RWPE1 (cell line): ENCODE measurements around the gene TTC34.

ENCODE experiments used
- CTCF ChIA-PET: fragments of 350-600 bp; sonication (Branson Sonifier 250); formaldehyde crosslinking; extraction: SDS; loops from one replicate; lab custom pipeline; 2021; lab: Yijun Ruan, JAX
- POLR2A ChIA-PET: fragments of 400-600 bp; formaldehyde crosslinking; extraction: SDS; loops from one replicate; lab custom pipeline; 2020; ENCODE audit warnings: antibody characterized with exemption; ENCODE audit not compliant: low non-redundant PET; lab: Yijun Ruan, JAX
- DNase-seq: peaks from one replicate; pipeline ENCODE4 v3.0.0; 2012; ENCODE audit warnings: low spot score
- H3K27ac ChIP-seq: fragments of 450-650 bp; 2 replicates; pipeline ENCODE4 v1.5.1; 2017
- TF ChIP-seq, protein P1 (sequence below): fragments of 450-650 bp; conservative IDR thresholded peaks from 2 replicates; pipeline ENCODE4 v1.5.1; 2017; ENCODE audit warnings: low read depth, mild to moderate bottlenecking

Gene TTC34

GRCh38 chr1:2808831-2809605 is 7.5 kb upstream of the TTC34 start:
- no peak for DNase-seq
- TF ChIP-seq, protein P1, sequence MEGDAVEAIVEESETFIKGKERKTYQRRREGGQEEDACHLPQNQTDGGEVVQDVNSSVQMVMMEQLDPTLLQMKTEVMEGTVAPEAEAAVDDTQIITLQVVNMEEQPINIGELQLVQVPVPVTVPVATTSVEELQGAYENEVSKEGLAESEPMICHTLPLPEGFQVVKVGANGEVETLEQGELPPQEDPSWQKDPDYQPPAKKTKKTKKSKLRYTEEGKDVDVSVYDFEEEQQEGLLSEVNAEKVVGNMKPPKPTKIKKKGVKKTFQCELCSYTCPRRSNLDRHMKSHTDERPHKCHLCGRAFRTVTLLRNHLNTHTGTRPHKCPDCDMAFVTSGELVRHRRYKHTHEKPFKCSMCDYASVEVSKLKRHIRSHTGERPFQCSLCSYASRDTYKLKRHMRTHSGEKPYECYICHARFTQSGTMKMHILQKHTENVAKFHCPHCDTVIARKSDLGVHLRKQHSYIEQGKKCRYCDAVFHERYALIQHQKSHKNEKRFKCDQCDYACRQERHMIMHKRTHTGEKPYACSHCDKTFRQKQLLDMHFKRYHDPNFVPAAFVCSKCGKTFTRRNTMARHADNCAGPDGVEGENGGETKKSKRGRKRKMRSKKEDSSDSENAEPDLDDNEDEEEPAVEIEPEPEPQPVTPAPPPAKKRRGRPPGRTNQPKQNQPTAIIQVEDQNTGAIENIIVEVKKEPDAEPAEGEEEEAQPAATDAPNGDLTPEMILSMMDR = no peak
- no peak overlapping the region for H3K27ac ChIP-seq
- POLR2A ChIA-PET = no interaction called here
- CTCF ChIA-PET = no interaction called here

DNA sequence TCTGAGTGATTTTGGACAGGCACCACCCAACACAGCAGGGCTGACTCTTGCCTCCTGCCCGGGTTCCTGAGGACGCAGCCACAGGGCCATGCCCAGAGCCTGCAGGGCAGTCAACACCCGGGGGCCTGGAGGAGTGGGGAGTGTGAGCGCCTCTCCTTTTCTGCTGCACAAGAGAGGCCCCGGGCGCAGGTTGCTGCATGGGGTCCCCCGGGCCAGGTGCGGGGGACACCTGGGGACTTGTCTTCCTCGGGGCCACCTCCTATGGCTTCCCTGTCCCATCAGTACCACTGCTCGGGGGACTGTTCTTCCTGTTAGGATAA is 6.9 kb upstream of the TTC34 start:
- TF ChIP-seq, protein P1 = no peak
- H3K27ac ChIP-seq = no peak overlapping the region
- ChIA-PET CTCF (no interaction called here), POLR2A (no interaction called here)
- DNase-seq = no peak

- no peak overlapping the region for H3K27ac ChIP-seq
- TF ChIP-seq, protein P1 = no peak
- ChIA-PET POLR2A (no interaction called here), CTCF (no interaction called here)
- DNase-seq = no peak
These were observed 6.3 kb upstream of the TTC34 start for GRCh38 chr1:2807678-2808385.

DNA sequence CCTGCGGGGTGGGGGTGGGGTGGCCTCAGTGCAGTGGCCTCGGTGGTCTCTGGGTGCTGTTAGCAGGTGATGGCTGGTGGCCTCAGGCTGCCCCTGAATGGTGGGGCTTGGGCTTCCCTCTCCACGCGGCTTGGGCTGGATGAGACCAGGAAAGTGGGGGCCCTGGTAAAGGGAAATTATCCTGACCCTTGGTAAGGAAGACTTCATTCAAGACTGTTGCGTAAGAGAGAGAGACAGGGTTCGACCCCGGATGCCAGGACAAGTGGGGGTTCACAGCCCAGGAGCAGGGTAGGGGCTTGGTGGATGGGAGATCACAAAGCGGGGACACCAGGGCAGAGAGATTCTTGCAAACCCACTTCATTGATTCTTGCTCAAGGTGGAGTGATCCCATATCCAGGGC is 5.5 kb upstream of the TTC34 start:
- CTCF ChIA-PET = no interaction called here
- TF ChIP-seq, protein P1 = no peak
- no peak overlapping the region for H3K27ac ChIP-seq
- POLR2A ChIA-PET = no interaction called here
- no peak for DNase-seq

DNA sequence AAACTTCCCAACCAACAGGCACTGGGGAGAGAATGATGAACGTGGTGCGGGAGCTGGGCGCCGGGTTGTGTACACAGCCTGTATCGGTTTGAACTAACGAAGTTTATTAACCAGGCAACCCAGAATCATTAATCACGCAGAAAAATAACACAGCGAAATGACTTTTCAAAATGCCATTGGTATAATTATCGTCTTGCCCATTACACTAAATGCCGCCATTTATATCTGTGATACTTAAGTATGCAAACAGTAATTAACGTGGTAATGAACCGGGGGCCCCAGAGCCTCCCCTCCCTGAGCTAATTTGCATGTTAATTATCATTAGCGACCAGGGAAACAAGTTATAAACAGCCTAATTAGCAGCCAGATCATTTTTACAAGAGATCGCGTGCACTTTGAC is 5.1 kb upstream of the TTC34 start:
- ChIA-PET POLR2A (no interaction called here), CTCF (no interaction called here)
- no peak for DNase-seq
- H3K27ac ChIP-seq = no peak overlapping the region
- TF ChIP-seq, protein P1 = no peak

GRCh38 chr1:2805801-2806430 is 4.4 kb upstream of the TTC34 start:
- no peak for DNase-seq
- TF ChIP-seq, protein P1 = no peak
- no peak overlapping the region for H3K27ac ChIP-seq
- ChIA-PET CTCF (no interaction called here), POLR2A (no interaction called here)
